ENCODE results near the gene RAB40B. TPM values are rescaled to one million over a fixed set of nuclear protein-coding genes. Genes with fewer than 3 reads are reported as not detected.

Gene RAB40B
- total and polyA plus RNA-seq, 4 experiments from 2014 or later = 2.6 to 5.8 (median 4.5) TPM

GRCh38 chr17:82694647-82695046 is 3.9 kb downstream of the RAB40B start:
- Histone ChIP-seq H3K36me3 (ENCODE audit: insufficient read depth, low read length) (no peaks in the 10 kb centered on the region), H3K27ac (ENCODE audit: low read depth, low read length) (no peak overlapping the region), H3K4me1 (ENCODE audit: insufficient read depth, low read length) (peaks cover 13% of the 10 kb centered on the region), H3K27me3 (ENCODE audit: insufficient read depth, low read length) (no peaks in the 10 kb centered on the region), H3K9me3 (ENCODE audit: control insufficient read depth in 1 of 2, low read length in 2 of 2) (peaks cover 0 to 6% of the 10 kb centered on the region in 2 donors), H3K4me3 (ENCODE audit: low read length in 2 of 2) (no peak overlapping the region)
- DNase-seq = no peak
- CTCF ChIA-PET (ENCODE audit: partially characterized antibody) = no interaction called here
- Mint-ChIP-seq H3K9me3 (peaks cover 0 to 18% (median 10%) of the 10 kb centered on the region in 8 donors), H3K27ac (no peak overlapping the region), H3K4me1 (peaks cover 4 to 14% (median 10%) of the 10 kb centered on the region in 4 donors), H3K4me3 (peak overlapping the region in 2 of 8 donors; percentile 24 to 26), H3K36me3 (peaks cover 4 to 20% of the 10 kb centered on the region in 2 donors), H3K27me3 (no peaks in the 10 kb centered on the region)
- intact Hi-C loops (cut with micrococcal nuclease) = no loop called here
- POLR2A ChIA-PET (ENCODE audit: partially characterized antibody) = no interaction called here

GRCh38 chr17:82693168-82693867 is 5.2 kb downstream of the RAB40B start:
- DNase-seq = no peak
- Mint-ChIP-seq H3K4me1 (peaks cover 0 to 8% (median 4%) of the 10 kb centered on the region in 4 donors), H3K4me3 (peak overlapping the region in 1 of 8 donors; percentile 9)

GRCh38 chr17:82692268-82692667 is 6.2 kb downstream of the RAB40B start:
- ChIA-PET CTCF (ENCODE audit: partially characterized antibody) (no interaction called here), POLR2A (ENCODE audit: partially characterized antibody) (no interaction called here)
- H3K27me3 Mint-ChIP-seq = no peaks in the 10 kb centered on the region
- no peak overlapping the region for H3K4me3 ChIP-seq (ENCODE audit: low read length in 2 of 2)
- H3K9me3 Mint-ChIP-seq = peaks cover 0 to 18% (median 10%) of the 10 kb centered on the region in 8 donors
- no peak overlapping the region for H3K27ac Mint-ChIP-seq
- DNase-seq = no peak
- peaks cover 2 to 20% of the 10 kb centered on the region in 2 donors for H3K36me3 Mint-ChIP-seq
- H3K27ac ChIP-seq (ENCODE audit: low read depth, low read length) = no peak overlapping the region
- no peaks in the 10 kb centered on the region for H3K27me3 ChIP-seq (ENCODE audit: insufficient read depth, low read length)
- H3K4me1 ChIP-seq (ENCODE audit: insufficient read depth, low read length) = peaks cover 4% of the 10 kb centered on the region
- H3K36me3 ChIP-seq (ENCODE audit: insufficient read depth, low read length) = no peaks in the 10 kb centered on the region
- no peak overlapping the region for H3K4me3 Mint-ChIP-seq
- peaks cover 0 to 6% (median 3%) of the 10 kb centered on the region in 4 donors for H3K4me1 Mint-ChIP-seq
- intact Hi-C loops (cut with micrococcal nuclease) = no loop called here
- peaks cover 0 to 6% of the 10 kb centered on the region in 2 donors for H3K9me3 ChIP-seq (ENCODE audit: control insufficient read depth in 1 of 2, low read length in 2 of 2)

More at GRCh38 chr17:82693168-82693867, 5.2 kb downstream of the RAB40B start:
- Mint-ChIP-seq H3K36me3 (peaks cover 2 to 20% of the 10 kb centered on the region in 2 donors), H3K9me3 (peaks cover 0 to 18% (median 10%) of the 10 kb centered on the region in 8 donors), H3K27me3 (no peaks in the 10 kb centered on the region), H3K27ac (no peak overlapping the region)
- intact Hi-C loops (cut with micrococcal nuclease) = no loop called here
- ChIA-PET CTCF (ENCODE audit: partially characterized antibody) (no interaction called here), POLR2A (ENCODE audit: partially characterized antibody) (no interaction called here)
- no peak overlapping the region for H3K27ac ChIP-seq (ENCODE audit: low read depth, low read length)
- no peaks in the 10 kb centered on the region for H3K27me3 ChIP-seq (ENCODE audit: insufficient read depth, low read length)
- H3K4me1 ChIP-seq (ENCODE audit: insufficient read depth, low read length) = peaks cover 8% of the 10 kb centered on the region
- H3K9me3 ChIP-seq (ENCODE audit: control insufficient read depth in 1 of 2, low read length in 2 of 2) = peaks cover 0 to 6% of the 10 kb centered on the region in 2 donors
- no peak overlapping the region for H3K4me3 ChIP-seq (ENCODE audit: low read length in 2 of 2)
- H3K36me3 ChIP-seq (ENCODE audit: insufficient read depth, low read length) = no peaks in the 10 kb centered on the region

GRCh38 chr17:82691714-82692113 is 6.8 kb downstream of the RAB40B start:
- no peak overlapping the region for H3K4me3 ChIP-seq (ENCODE audit: low read length in 2 of 2)
- H3K9me3 ChIP-seq (ENCODE audit: control insufficient read depth in 1 of 2, low read length in 2 of 2) = peaks cover 0 to 6% of the 10 kb centered on the region in 2 donors
- peaks cover 0 to 18% (median 10%) of the 10 kb centered on the region in 8 donors for H3K9me3 Mint-ChIP-seq
- ChIA-PET POLR2A (ENCODE audit: partially characterized antibody) (no interaction called here), CTCF (ENCODE audit: partially characterized antibody) (no interaction called here)
- H3K4me1 Mint-ChIP-seq = peaks cover 0 to under 1% (median under 1%) of the 10 kb centered on the region in 4 donors
- no peaks in the 10 kb centered on the region for H3K36me3 ChIP-seq (ENCODE audit: insufficient read depth, low read length)
- H3K4me1 ChIP-seq (ENCODE audit: insufficient read depth, low read length) = no peaks in the 10 kb centered on the region
- H3K27ac ChIP-seq (ENCODE audit: low read depth, low read length) = no peak overlapping the region
- H3K27me3 ChIP-seq (ENCODE audit: insufficient read depth, low read length) = no peaks in the 10 kb centered on the region
- no peak for DNase-seq
- no peak overlapping the region for H3K27ac Mint-ChIP-seq
- intact Hi-C loops (cut with micrococcal nuclease) = no loop called here
- no peaks in the 10 kb centered on the region for H3K27me3 Mint-ChIP-seq
- H3K36me3 Mint-ChIP-seq = peaks cover 2 to 20% of the 10 kb centered on the region in 2 donors
- H3K4me3 Mint-ChIP-seq = no peak overlapping the region

- ChIA-PET CTCF (ENCODE audit: partially characterized antibody) (interaction anchor here (0.6 kb wide), 1 partner anchor 43 kb away, joined by 3 read pairs; no protein-coding TSS in a partner anchor), POLR2A (ENCODE audit: partially characterized antibody) (no interaction called here)
- Histone ChIP-seq H3K9me3 (ENCODE audit: control insufficient read depth in 1 of 2, low read length in 2 of 2) (peaks cover 0 to 6% of the 10 kb centered on the region in 2 donors), H3K36me3 (ENCODE audit: insufficient read depth, low read length) (no peaks in the 10 kb centered on the region), H3K4me1 (ENCODE audit: insufficient read depth, low read length) (no peaks in the 10 kb centered on the region), H3K4me3 (ENCODE audit: low read length in 2 of 2) (no peak overlapping the region), H3K27ac (ENCODE audit: low read depth, low read length) (no peak overlapping the region), H3K27me3 (ENCODE audit: insufficient read depth, low read length) (no peaks in the 10 kb centered on the region)
- Mint-ChIP-seq H3K4me1 (no peaks in the 10 kb centered on the region), H3K36me3 (peaks cover 2 to 20% of the 10 kb centered on the region in 2 donors), H3K9me3 (peaks cover 0 to 17% (median 10%) of the 10 kb centered on the region in 8 donors), H3K27me3 (no peaks in the 10 kb centered on the region), H3K4me3 (no peak overlapping the region), H3K27ac (no peak overlapping the region)
- DNase-seq = no peak
- intact Hi-C loops (cut with micrococcal nuclease) = no loop called here
Observed at GRCh38 chr17:82690786-82691489, 7.6 kb downstream of the RAB40B start.

- no peaks in the 10 kb centered on the region for H3K27me3 ChIP-seq (ENCODE audit: insufficient read depth, low read length)
- no peak overlapping the region for H3K4me3 ChIP-seq (ENCODE audit: low read length in 2 of 2)
- no peak for DNase-seq
- no peak overlapping the region for H3K27ac ChIP-seq (ENCODE audit: low read depth, low read length)
- no peaks in the 10 kb centered on the region for H3K4me1 ChIP-seq (ENCODE audit: insufficient read depth, low read length)
- H3K36me3 Mint-ChIP-seq = peaks cover 2 to 14% of the 10 kb centered on the region in 2 donors
- H3K27me3 Mint-ChIP-seq = no peaks in the 10 kb centered on the region
- H3K27ac Mint-ChIP-seq = no peak overlapping the region
- H3K9me3 ChIP-seq (ENCODE audit: control insufficient read depth in 1 of 2, low read length in 2 of 2) = no peaks in the 10 kb centered on the region
- H3K4me1 Mint-ChIP-seq = no peaks in the 10 kb centered on the region
- intact Hi-C loops (cut with micrococcal nuclease) = no loop called here
- no peak overlapping the region for H3K4me3 Mint-ChIP-seq
- peaks cover 0 to 5% (median 2%) of the 10 kb centered on the region in 8 donors for H3K9me3 Mint-ChIP-seq
- ChIA-PET CTCF (ENCODE audit: partially characterized antibody) (no interaction called here), POLR2A (ENCODE audit: partially characterized antibody) (no interaction called here)
- H3K36me3 ChIP-seq (ENCODE audit: insufficient read depth, low read length) = no peaks in the 10 kb centered on the region
Observed at GRCh38 chr17:82689077-82689476, 9.4 kb downstream of the RAB40B start.

GRCh38 chr17:82687871-82688270 is 10.6 kb downstream of the RAB40B start:
- H3K4me3 ChIP-seq (ENCODE audit: low read length in 2 of 2) = no peak overlapping the region
- H3K9me3 ChIP-seq (ENCODE audit: control insufficient read depth in 1 of 2, low read length in 2 of 2) = no peaks in the 10 kb centered on the region
- no peak overlapping the region for H3K27ac Mint-ChIP-seq
- no peaks in the 10 kb centered on the region for H3K27me3 Mint-ChIP-seq
- H3K9me3 Mint-ChIP-seq = no peaks in the 10 kb centered on the region
- intact Hi-C loops (cut with micrococcal nuclease) = no loop called here
- peaks cover 2 to 8% of the 10 kb centered on the region in 2 donors for H3K36me3 Mint-ChIP-seq
- H3K4me1 ChIP-seq (ENCODE audit: insufficient read depth, low read length) = no peaks in the 10 kb centered on the region
- H3K36me3 ChIP-seq (ENCODE audit: insufficient read depth, low read length) = no peaks in the 10 kb centered on the region
- DNase-seq = no peak
- ChIA-PET CTCF (ENCODE audit: partially characterized antibody) (no interaction called here), POLR2A (ENCODE audit: partially characterized antibody) (no interaction called here)
- H3K4me1 Mint-ChIP-seq = no peaks in the 10 kb centered on the region
- no peaks in the 10 kb centered on the region for H3K27me3 ChIP-seq (ENCODE audit: insufficient read depth, low read length)
- H3K27ac ChIP-seq (ENCODE audit: low read depth, low read length) = no peak overlapping the region
- H3K4me3 Mint-ChIP-seq = no peak overlapping the region
